Measurements from ENCODE around the gene TLR9. TPM values are rescaled to one million over a fixed set of nuclear protein-coding genes. Genes with fewer than 3 reads are reported as not detected.

The TLR9 gene
- total and polyA plus RNA-seq, 9 of the 15 experiments (the other 6 are each of a cell fraction or from before 2014, with no cell fraction given), result not detected

DNA sequence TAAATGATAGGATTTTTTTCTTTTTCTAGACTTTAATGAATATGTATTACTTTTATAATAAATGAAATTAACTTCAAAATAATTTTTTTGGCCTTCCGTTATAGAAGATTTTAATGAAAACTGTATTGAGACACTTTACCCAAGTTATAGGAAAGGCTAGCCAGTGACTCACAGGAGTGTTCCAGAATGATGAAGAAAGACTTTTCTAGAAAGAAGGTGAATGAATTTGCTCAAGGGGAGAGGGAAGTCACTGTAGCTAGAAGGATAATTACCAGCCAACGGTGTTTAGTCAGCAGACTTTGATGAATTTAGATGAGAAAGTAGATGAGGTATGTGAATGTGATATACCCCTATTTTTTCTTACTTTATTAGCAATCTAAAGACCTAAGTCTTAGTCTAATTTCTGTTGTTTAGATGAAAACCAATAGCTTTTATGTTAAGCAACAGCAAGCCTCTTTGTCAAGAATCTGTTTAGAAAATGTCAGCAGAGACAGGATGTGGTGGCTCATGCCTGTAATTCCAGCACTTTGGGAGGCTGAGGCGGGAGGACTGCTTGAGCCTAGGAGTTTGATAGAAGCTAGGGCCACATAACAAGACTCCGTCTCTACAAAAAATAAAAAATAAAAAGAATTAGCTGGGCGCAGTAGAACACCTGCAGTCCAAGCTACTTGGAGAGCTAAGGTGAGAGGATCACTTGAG lies 24.3 kb downstream of the TLR9 start:
- ChIA-PET POLR2A (interaction anchor here (0.7 to 1.4 kb wide), 3 partner anchors 13 to 31 kb away, joined by 3 read pairs; no protein-coding TSS in a partner anchor), CTCF (ENCODE audit: low intra/inter-chr PET ratio) (no interaction called here)
- Histone ChIP-seq H3K9me3 (replicated peaks; ENCODE audit: control insufficient read depth, insufficient read depth, low read depth, low read length) (no peaks in the 10 kb centered on the region), H3K9me1 (ENCODE audit: control insufficient read depth, insufficient read depth, low read length) (no peaks in the 10 kb centered on the region), H4K20me1 (replicated peaks; ENCODE audit: control insufficient read depth, insufficient read depth, low read length) (no peaks in the 10 kb centered on the region), H3K4me3 (no peak overlapping the region), H3K9ac (ENCODE audit: insufficient read depth in 1 of 2, low read depth in 2 of 2, low read length in 2 of 2) (no peak overlapping the region), H3K4me1 (replicated peaks in 1 of 2; ENCODE audit: control insufficient read depth in 2 of 2, insufficient read depth in 2 of 2, low read length in 2 of 2) (peaks cover 15 to 17% of the 10 kb centered on the region in 2 experiments; a peak in 4 of 5 replicates), H3K4me2 (ENCODE audit: insufficient read depth, low read length) (no peak overlapping the region), H3K27me3 (ENCODE audit: control insufficient read depth in 2 of 2, insufficient read depth in 2 of 2, low read length in 2 of 2) (no peaks in the 10 kb centered on the region), H2AFZ (ENCODE audit: low read depth, low read length) (no peak overlapping the region), H3K79me2 (ENCODE audit: control insufficient read depth, insufficient read depth, low read length) (peaks cover 16% of the 10 kb centered on the region), H3K27ac (ENCODE audit: extremely low read depth, low read depth, low read length) (no peak overlapping the region), H3K36me3 (ENCODE audit: control insufficient read depth, insufficient read depth, low read length) (peaks cover 70% of the 10 kb centered on the region)
- WGBS (ENCODE audit: insufficient coverage, low coverage, missing lambda C conversion rate), result 89% methylated on average over 5 of the region's 5 CpGs
- no TSS peak for BruUV-seq (replicated peaks)
- intact Hi-C loops (cut with micrococcal nuclease), result no loop called here
- in situ Hi-C loops (cut with MboI), result no loop called here
- ATAC-seq (no peak), FAIRE-seq (no peak), DNase-seq (ENCODE audit: extremely low read depth in 1 of 4, low spot score in 3 of 4) (no peak)
- TF ChIP-seq BRD9 (IDR thresholded peaks at IDR 0.05; ENCODE audit: low read depth, partially characterized antibody) (no peak), SMARCE1 (IDR thresholded peaks at IDR 0.05) (no peak), HDAC2 (IDR thresholded peaks at IDR 0.05) (no peak), SNIP1 (IDR thresholded peaks at IDR 0.05; ENCODE audit: low read depth) (no peak), RBM39 (optimal IDR thresholded peaks at IDR 0.05; ENCODE audit: low read depth, low read length) (no peak), TBL1XR1 (IDR thresholded peaks at IDR 0.05; ENCODE audit: low read length in 2 of 2) (no peak), SIN3B (IDR thresholded peaks at IDR 0.05; ENCODE audit: low read depth) (no peak), MCM5 (IDR thresholded peaks at IDR 0.05; ENCODE audit: low read depth) (no peak), KLF10 (CRISPR knock-in tag; IDR thresholded peaks at IDR 0.05) (no peak), CREB3L1 (IDR thresholded peaks at IDR 0.05; ENCODE audit: borderline replicate concordance, low read depth) (no peak)

Data from K562 (cell line).